ENCODE measurements around the gene KRTAP1-5.

Gene KRTAP1-5

GRCh38 chr17:40986920-40987319, 40.1 kb downstream of the KRTAP1-5 start:
- Histone ChIP-seq H3K4me3 (ENCODE audit: low read depth, low read length) (no peak overlapping the region), H3K9me3 (no peaks in the 10 kb centered on the region), H3K36me3 (no peaks in the 10 kb centered on the region), H3K4me1 (no peaks in the 10 kb centered on the region), H3K27me3 (peaks cover 13% of the 10 kb centered on the region; the same call in 1 of the 2 replicates)
- DNase-seq, result no peak
- TF ChIP-seq CTCF (IDR thresholded peaks at IDR 0.05; ENCODE audit: low read depth, low read length), result no peak

- Histone ChIP-seq H3K9me3 (no peaks in the 10 kb centered on the region), H3K4me1 (no peaks in the 10 kb centered on the region), H3K4me3 (ENCODE audit: low read depth, low read length) (no peak within 1 kb of the TSS), H3K27me3 (peaks cover 17% of the 10 kb centered on the region), H3K36me3 (no peaks in the 10 kb centered on the region)
- no peak for DNase-seq
- TF ChIP-seq CTCF (IDR thresholded peaks at IDR 0.05; ENCODE audit: low read depth, low read length), result no peak
Observed at GRCh38 chr17:40984226-40984625, 42.8 kb downstream of the KRTAP1-5 start, which contains the start of gene KRT40. KRT40 (minus strand) TSS chr17:40984326; CDS start chr17:40984273, 53 bp downstream.

- Histone ChIP-seq H3K36me3 (no peaks in the 10 kb centered on the region), H3K4me3 (ENCODE audit: low read depth, low read length) (no peak overlapping the region), H3K27me3 (peaks cover 21% of the 10 kb centered on the region), H3K4me1 (no peaks in the 10 kb centered on the region), H3K9me3 (no peaks in the 10 kb centered on the region)
- DNase-seq, result no peak
- no peak for TF ChIP-seq CTCF (IDR thresholded peaks at IDR 0.05; ENCODE audit: low read depth, low read length)
Observed at GRCh38 chr17:40981115-40981514, 45.9 kb downstream of the KRTAP1-5 start.

GRCh38 chr17:40980596-40980995, 46.4 kb downstream of the KRTAP1-5 start:
- H3K9me3 ChIP-seq, result no peaks in the 10 kb centered on the region
- no peak for TF ChIP-seq CTCF (IDR thresholded peaks at IDR 0.05; ENCODE audit: low read depth, low read length)
- no peak for DNase-seq
- no peaks in the 10 kb centered on the region for H3K36me3 ChIP-seq
- peaks cover 24% of the 10 kb centered on the region for H3K27me3 ChIP-seq
- H3K4me3 ChIP-seq (ENCODE audit: low read depth, low read length), result no peak overlapping the region
- no peaks in the 10 kb centered on the region for H3K4me1 ChIP-seq

- no peaks in the 10 kb centered on the region for H3K4me1 ChIP-seq
- TF ChIP-seq CTCF (IDR thresholded peaks at IDR 0.05; ENCODE audit: low read depth, low read length), result no peak
- no peak overlapping the region for H3K4me3 ChIP-seq (ENCODE audit: low read depth, low read length)
- H3K36me3 ChIP-seq, result no peaks in the 10 kb centered on the region
- no peaks in the 10 kb centered on the region for H3K9me3 ChIP-seq
- no peak for DNase-seq
- H3K27me3 ChIP-seq, result peaks cover 26% of the 10 kb centered on the region
Observed at GRCh38 chr17:40980117-40980516, 46.9 kb downstream of the KRTAP1-5 start.

GRCh38 chr17:40978575-40979151, 48.3 kb downstream of the KRTAP1-5 start:
- Histone ChIP-seq H3K9me3 (no peaks in the 10 kb centered on the region), H3K4me1 (no peaks in the 10 kb centered on the region), H3K4me3 (ENCODE audit: low read depth, low read length) (no peak overlapping the region), H3K27me3 (peaks cover 21% of the 10 kb centered on the region), H3K36me3 (no peaks in the 10 kb centered on the region)
- TF ChIP-seq CTCF (IDR thresholded peaks at IDR 0.05; ENCODE audit: low read depth, low read length), result no peak
- no peak for DNase-seq
